Suprapubic skin (tissue), 4 donors: ENCODE data around the gene SCLT1.

Experiments used
- CTCF ChIP-seq, 2 donors: fragments of 200-600 bp in 1 of 2; fragments of 450-650 bp in 1 of 2; sonication (generic) in 1 of 2; IDR thresholded peaks; one replicate each; pipeline ENCODE4 v1.5.1; 2016 to 2019; ENCODE audit warnings: antibody characterized with exemption in 2 of 2, mild to moderate bottlenecking in 1 of 2, moderate library complexity in 1 of 2
- EP300 ChIP-seq: sonication (generic); formaldehyde crosslinking; IDR thresholded peaks from one replicate; pipeline ENCODE4 v1.6.1; 2017; ENCODE audit warnings: antibody characterized with exemption
- POLR2A ChIP-seq, 2 donors: fragments of 450-650 bp; IDR thresholded peaks; one replicate each; pipeline ENCODE4 v1.6.1; 2017; ENCODE audit warnings: antibody characterized with exemption in 2 of 2, mild to moderate bottlenecking in 2 of 2, moderate library complexity in 2 of 2
- POLR2AphosphoS5 ChIP-seq, 3 donors: sonication (generic); formaldehyde crosslinking; IDR thresholded peaks; one replicate each; pipeline ENCODE4 v1.6.1; 2017; ENCODE audit warnings: antibody characterized with exemption in 3 of 3

- TF ChIP-seq CTCF (IDR thresholded peaks at IDR 0.05) (no peak), POLR2AphosphoS5 (IDR thresholded peaks at IDR 0.05) (no peak), POLR2A (IDR thresholded peaks at IDR 0.05) (no peak), EP300 (no peak)
Measured at GRCh38 chr4:128848461-128848860, 244.9 kb downstream of the SCLT1 start.
